ENCODE measurements around the gene BOK. TPM values are rescaled to one million over a fixed set of nuclear protein-coding genes. Genes with fewer than 3 reads are reported as not detected.
"Not testable (repeated sequence)": the region's sequence is repeated elsewhere in the genome, so short reads cannot be mapped to it uniquely, and the experiment has no call there.

The BOK gene
- total RNA-seq, 2 experiments from 2014 or later: not detected

- no peak overlapping the region for H3K27ac Mint-ChIP-seq
- no peak for DNase-seq
Measured at GRCh38 chr2:241574911-241575623, 16.5 kb downstream of the BOK start.

DNA sequence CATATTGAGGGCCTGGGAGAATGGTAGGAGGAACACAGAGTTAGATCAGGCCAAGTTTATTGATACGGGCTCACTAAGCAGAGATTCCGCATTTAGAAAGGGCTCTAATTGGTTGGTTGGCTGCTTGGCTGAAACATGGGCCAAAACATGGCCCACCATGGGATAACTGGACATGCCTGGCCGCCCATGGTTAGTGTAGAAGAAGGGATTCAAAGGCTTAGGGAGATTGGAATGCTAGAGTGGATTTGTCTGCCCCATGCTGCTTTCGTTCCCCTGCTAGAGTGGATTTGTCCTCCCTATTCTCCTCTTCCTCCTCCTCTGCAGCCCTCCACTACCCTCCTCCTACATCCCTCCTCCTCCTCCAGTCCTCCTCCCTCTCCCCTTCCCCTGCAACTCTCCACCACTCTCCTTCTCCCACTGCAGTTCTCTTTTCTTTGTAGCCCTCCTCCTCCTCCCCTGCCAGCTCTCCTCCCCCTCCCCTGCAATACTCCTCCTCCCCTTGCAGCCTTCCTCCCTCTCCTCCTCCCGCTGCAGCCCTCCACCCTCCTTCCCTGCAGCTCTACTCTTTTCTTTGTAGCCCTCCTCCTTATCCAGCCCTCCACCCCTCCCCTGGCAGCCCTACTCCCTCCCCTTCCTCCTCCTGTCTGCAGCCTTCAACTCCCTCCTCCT, 17.2 kb downstream of the BOK start:
- Mint-ChIP-seq H3K27ac (no peak overlapping the region), H3K36me3 (ENCODE audit: low read depth) (peaks cover 3% of the 10 kb centered on the region), H3K4me1 (no peaks in the 10 kb centered on the region), H3K4me3 (no peak overlapping the region), H3K27me3 (no peaks in the 10 kb centered on the region), H3K9me3 (no peaks in the 10 kb centered on the region)
- CTCF ChIA-PET: interaction anchor here (0.9 kb wide), 1 partner anchor 16 kb away, joined by 4 read pairs; no protein-coding TSS in a partner anchor
- DNase-seq: no peak
- POLR2A ChIA-PET: no interaction called here

More at GRCh38 chr2:241574911-241575623, 16.5 kb downstream of the BOK start:
- ChIA-PET CTCF (interaction anchor here (0.6 to 1.2 kb wide), 3 partner anchors 47 to 283 kb away, joined by 3 to 4 read pairs (median 3); no protein-coding TSS in a partner anchor), POLR2A (no interaction called here)
- Mint-ChIP-seq H3K9me3 (no peaks in the 10 kb centered on the region), H3K36me3 (ENCODE audit: low read depth) (peaks cover under 1% of the 10 kb centered on the region), H3K27me3 (no peaks in the 10 kb centered on the region), H3K4me3 (no peak overlapping the region), H3K4me1 (no peaks in the 10 kb centered on the region)

- POLR2A ChIA-PET: no interaction called here
- DNase-seq: no peak
- no peaks in the 10 kb centered on the region for H3K27me3 Mint-ChIP-seq
- H3K4me3 Mint-ChIP-seq: no peak overlapping the region
- H3K4me1 Mint-ChIP-seq: no peaks in the 10 kb centered on the region
- H3K36me3 Mint-ChIP-seq (ENCODE audit: low read depth): peaks cover 3% of the 10 kb centered on the region
- H3K27ac Mint-ChIP-seq: no peak overlapping the region
- CTCF ChIA-PET: interaction anchor here (0.9 kb wide), 1 partner anchor 16 kb away, joined by 4 read pairs; no protein-coding TSS in a partner anchor
- no peaks in the 10 kb centered on the region for H3K9me3 Mint-ChIP-seq
Measured at GRCh38 chr2:241576293-241576654, 17.7 kb downstream of the BOK start.

- Mint-ChIP-seq H3K9me3 (no peaks in the 10 kb centered on the region), H3K4me3 (no peak overlapping the region), H3K27ac (no peak overlapping the region), H3K4me1 (no peaks in the 10 kb centered on the region), H3K36me3 (ENCODE audit: low read depth) (peaks cover 12% of the 10 kb centered on the region), H3K27me3 (no peaks in the 10 kb centered on the region)
- no peak for DNase-seq
- CTCF ChIA-PET: no interaction called here
- POLR2A ChIA-PET: no interaction called here
Measured at GRCh38 chr2:241577413-241578122, 19.0 kb downstream of the BOK start.

- Mint-ChIP-seq H3K27me3 (no peaks in the 10 kb centered on the region), H3K27ac (no peak overlapping the region), H3K9me3 (no peaks in the 10 kb centered on the region), H3K36me3 (ENCODE audit: low read depth) (peaks cover 27% of the 10 kb centered on the region), H3K4me1 (no peaks in the 10 kb centered on the region), H3K4me3 (no peak overlapping the region)
- POLR2A ChIA-PET: no interaction called here
- CTCF ChIA-PET: no interaction called here
- DNase-seq: no peak
Measured at GRCh38 chr2:241579281-241579680, 20.7 kb downstream of the BOK start.

GRCh38 chr2:241582328-241582727, 23.8 kb downstream of the BOK start:
- CTCF ChIA-PET: interaction anchor here (0.6 to 1.2 kb wide), 2 partner anchors 13 to 185 kb away, joined by 5 to 7 read pairs; no protein-coding TSS in a partner anchor
- no peaks in the 10 kb centered on the region for H3K4me1 Mint-ChIP-seq

GRCh38 chr2:241582806-241583205, 24.3 kb downstream of the BOK start:
- CTCF ChIA-PET: interaction anchor here (0.6 to 1.2 kb wide), 3 partner anchors 13 to 185 kb away, joined by 3 to 7 read pairs (median 5); no protein-coding TSS in a partner anchor

More at GRCh38 chr2:241582328-241582727, 23.8 kb downstream of the BOK start:
- Mint-ChIP-seq H3K27ac (no peak overlapping the region), H3K27me3 (no peaks in the 10 kb centered on the region), H3K36me3 (ENCODE audit: low read depth) (peaks cover 53% of the 10 kb centered on the region), H3K4me3 (no peak overlapping the region), H3K9me3 (peaks cover 22% of the 10 kb centered on the region)
- POLR2A ChIA-PET: no interaction called here
- DNase-seq: no peak

GRCh38 chr2:241584436-241584835, 25.9 kb downstream of the BOK start:
- ChIA-PET CTCF (interaction anchor here (0.7 kb wide), 1 partner anchor 452 kb away, joined by 4 read pairs; no protein-coding TSS in a partner anchor), POLR2A (no interaction called here)
- Mint-ChIP-seq H3K4me1 (no peaks in the 10 kb centered on the region), H3K36me3 (ENCODE audit: low read depth) (peaks cover 70% of the 10 kb centered on the region), H3K27ac (no peak overlapping the region), H3K27me3 (no peaks in the 10 kb centered on the region), H3K4me3 (no peak overlapping the region), H3K9me3 (peaks cover 31% of the 10 kb centered on the region)
- DNase-seq: no peak

More at GRCh38 chr2:241582806-241583205, 24.3 kb downstream of the BOK start:
- H3K27ac Mint-ChIP-seq: no peak overlapping the region
- H3K4me1 Mint-ChIP-seq: no peaks in the 10 kb centered on the region
- POLR2A ChIA-PET: no interaction called here
- H3K9me3 Mint-ChIP-seq: peaks cover 23% of the 10 kb centered on the region
- no peak overlapping the region for H3K4me3 Mint-ChIP-seq
- H3K27me3 Mint-ChIP-seq: no peaks in the 10 kb centered on the region
- DNase-seq: no peak
- H3K36me3 Mint-ChIP-seq (ENCODE audit: low read depth): peaks cover 58% of the 10 kb centered on the region

- H3K36me3 Mint-ChIP-seq (ENCODE audit: low read depth): peaks cover 67% of the 10 kb centered on the region
- ChIA-PET CTCF (no interaction called here), POLR2A (no interaction called here)
- no peak for DNase-seq
- H3K27me3 Mint-ChIP-seq: no peaks in the 10 kb centered on the region
- no peak overlapping the region for H3K4me3 Mint-ChIP-seq
- no peaks in the 10 kb centered on the region for H3K4me1 Mint-ChIP-seq
- peaks cover 31% of the 10 kb centered on the region for H3K9me3 Mint-ChIP-seq
- H3K27ac Mint-ChIP-seq: no peak overlapping the region
Measured at GRCh38 chr2:241586564-241587264, 28.2 kb downstream of the BOK start.

DNA sequence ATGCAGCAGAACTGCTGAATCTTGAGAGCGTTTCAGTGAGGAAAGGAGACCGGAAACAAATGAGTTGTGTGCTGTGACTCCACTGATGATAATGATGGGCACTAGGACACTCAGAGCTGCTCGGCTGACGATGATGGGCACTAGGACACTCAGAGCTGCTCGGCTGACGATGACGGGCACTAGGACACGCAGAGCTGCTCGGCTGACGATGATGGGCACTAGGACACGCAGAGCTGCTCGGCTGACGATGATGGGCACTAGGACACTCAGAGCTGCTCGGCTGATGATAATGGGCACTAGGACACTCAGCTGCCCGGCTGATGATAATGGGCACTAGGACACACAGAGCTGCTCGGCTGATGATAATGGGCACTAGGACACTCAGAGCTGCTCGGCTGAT, 31.3 kb downstream of the BOK start:
- DNase-seq, H3K4me3 Mint-ChIP-seq, H3K4me1 Mint-ChIP-seq, POLR2A ChIA-PET, H3K27me3 Mint-ChIP-seq, H3K27ac Mint-ChIP-seq: not testable (repeated sequence)
- Mint-ChIP-seq H3K9me3 (peaks cover 26% of the 10 kb centered on the region), H3K36me3 (ENCODE audit: low read depth) (peaks cover 41% of the 10 kb centered on the region)
- CTCF ChIA-PET: interaction anchor here (0.7 kb wide), 1 partner anchor 38 kb away, joined by 3 read pairs; no protein-coding TSS in a partner anchor

DNA sequence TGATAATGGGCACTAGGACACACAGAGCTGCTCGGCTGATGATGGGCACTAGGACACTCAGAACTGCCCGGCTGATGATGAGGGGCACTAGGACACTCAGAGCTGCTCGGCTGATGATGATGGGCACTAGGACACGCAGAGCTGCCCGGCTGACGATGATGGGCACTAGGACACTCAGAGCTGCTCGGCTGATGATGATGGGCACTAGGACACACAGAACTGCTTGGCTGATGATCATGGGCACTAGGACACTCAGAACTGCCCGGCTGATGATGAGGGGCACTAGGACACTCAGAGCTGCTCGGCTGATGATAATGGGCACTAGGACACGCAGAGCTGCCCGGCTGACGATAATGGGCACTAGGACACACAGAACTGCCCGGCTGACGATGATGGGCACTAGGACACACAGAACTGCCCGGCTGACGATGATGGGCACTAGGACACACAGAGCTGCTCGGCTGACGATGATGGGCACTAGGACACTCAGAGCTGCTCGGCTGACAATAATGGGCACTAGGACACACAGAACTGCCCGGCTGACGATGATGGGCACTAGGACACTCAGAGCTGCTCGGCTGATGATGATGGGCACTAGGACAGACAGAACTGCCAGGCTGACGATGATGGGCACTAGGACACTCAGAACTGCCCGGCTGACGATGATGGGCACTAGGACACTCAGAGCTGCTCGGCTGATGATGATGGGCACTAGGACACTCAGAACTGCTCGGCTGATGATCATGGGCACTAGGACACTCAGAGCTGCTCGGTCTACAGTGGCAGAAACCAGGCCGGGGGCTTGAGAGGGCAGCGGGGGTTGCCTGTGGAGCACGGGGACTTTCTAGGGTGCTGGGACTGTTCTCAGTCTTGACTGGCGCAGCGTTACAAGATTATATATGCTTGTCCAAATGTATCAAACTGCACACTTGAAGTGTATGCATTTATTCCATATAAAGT, 32.2 kb downstream of the BOK start:
- H3K4me3 Mint-ChIP-seq, H3K4me1 Mint-ChIP-seq, POLR2A ChIA-PET, H3K27ac Mint-ChIP-seq, H3K27me3 Mint-ChIP-seq, DNase-seq: not testable (repeated sequence)
- Mint-ChIP-seq H3K9me3 (peaks cover 19% of the 10 kb centered on the region), H3K36me3 (ENCODE audit: low read depth) (peaks cover 33% of the 10 kb centered on the region)
- CTCF ChIA-PET: interaction anchor here (0.6 to 1.4 kb wide), 3 partner anchors 37 to 712 kb away, joined by 3 to 4 read pairs (median 3); no protein-coding TSS in a partner anchor

All from activated CD4-positive, alpha-beta T cell treated with anti-CD3 and anti-CD28 coated beads, Interleukin-2, amount 10 ng/mL, durations not matched to agents 7 days and 5 days (primary cell).